Central memory CD4-positive, alpha-beta T cell (primary cell): ENCODE results near the gene USP53.
"Not testable (repeated sequence)": the region's sequence is repeated elsewhere in the genome, so short reads cannot be mapped to it uniquely, and the experiment has no call there.

Source experiments
- DNase-seq: peaks from one replicate; pipeline ENCODE4 v3.0.0; 2022

USP53 gene

DNA sequence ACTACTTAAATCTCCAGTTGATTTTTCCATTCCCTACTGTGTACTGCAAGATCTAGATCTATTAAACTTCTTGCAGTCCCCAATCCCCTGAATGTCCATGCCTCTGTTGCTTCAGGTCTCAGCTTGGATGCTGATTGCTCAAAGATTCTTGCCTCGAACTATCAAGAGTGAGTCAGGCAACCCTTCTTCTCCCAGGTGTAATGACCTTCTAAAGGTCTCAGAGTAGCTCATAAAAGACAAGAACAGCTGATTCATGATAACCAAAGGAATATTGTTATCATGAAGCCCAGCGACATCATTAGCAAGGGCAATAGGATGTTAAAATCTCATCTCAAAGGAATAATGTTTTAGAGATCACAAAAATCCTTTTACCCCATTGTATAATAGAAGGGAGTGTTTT, 116.2 kb downstream of the USP53 start:
- no peak for DNase-seq

DNA sequence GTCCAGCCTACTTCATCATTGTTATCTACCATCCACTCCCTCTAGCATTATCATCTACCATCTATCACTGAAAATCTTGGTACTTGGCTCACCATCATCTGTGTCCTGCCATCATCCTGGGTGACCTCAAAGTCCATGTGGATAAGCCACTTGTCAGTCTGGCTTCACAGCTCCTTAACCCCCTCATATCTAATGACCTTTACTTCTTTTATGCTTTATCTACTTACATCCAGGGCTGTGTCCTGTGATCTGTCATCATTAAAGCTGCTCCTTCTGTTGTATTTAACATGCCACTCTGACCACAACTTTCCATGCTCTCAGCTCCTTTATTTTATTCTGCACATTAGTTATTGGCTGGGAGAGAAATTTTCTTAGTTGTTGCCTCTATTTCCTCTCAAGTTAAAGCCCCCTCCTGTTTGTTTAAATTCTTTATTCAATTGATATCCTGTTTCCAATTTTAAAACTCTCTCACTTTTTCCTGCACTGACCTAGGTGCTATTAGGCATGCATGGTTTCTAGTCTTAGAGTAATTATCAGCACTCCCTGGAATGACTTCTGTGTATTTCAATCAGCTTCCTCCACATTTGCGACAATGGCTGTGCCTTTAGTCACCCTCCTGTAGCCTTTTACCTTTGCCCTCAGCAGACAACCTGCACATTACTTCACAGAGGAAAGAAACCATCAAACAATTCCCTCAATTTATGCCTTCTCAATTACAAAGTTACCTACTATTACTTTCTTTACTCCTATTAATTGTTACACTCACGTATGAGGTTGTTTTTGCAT, 117.5 kb downstream of the USP53 start:
- DNase-seq: no peak

DNA sequence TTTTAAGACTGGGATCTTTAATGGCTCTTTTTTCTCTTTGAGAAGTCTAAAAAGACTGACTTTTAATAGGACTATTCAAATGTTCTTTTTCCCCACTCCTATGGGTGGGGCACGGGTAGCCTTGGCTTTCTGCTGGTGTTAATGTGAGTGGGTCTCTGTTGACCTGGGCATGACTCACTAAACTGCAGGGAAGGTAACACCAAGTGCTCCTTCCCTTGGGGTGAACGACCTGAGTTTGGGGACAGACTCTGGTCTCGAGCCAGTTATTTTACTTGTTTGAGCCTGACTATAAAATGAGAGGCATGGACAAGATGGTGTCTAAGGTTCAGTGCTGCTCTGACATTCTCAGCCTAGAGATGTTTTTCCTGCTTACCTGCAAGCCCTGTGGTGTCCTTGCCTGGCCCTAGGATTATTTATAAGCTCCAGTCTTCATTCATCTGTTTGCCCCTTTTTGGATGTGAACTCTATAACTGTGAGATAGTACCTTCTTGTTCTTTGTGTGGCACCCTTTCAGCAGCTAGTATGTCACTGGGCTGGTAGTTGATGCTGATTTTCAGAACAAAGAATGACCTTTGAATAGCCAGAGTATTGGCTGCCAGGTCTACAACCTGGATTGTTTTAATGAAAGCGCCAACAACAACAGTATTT, 123.9 kb downstream of the USP53 start:
- not testable (repeated sequence) for DNase-seq

DNA sequence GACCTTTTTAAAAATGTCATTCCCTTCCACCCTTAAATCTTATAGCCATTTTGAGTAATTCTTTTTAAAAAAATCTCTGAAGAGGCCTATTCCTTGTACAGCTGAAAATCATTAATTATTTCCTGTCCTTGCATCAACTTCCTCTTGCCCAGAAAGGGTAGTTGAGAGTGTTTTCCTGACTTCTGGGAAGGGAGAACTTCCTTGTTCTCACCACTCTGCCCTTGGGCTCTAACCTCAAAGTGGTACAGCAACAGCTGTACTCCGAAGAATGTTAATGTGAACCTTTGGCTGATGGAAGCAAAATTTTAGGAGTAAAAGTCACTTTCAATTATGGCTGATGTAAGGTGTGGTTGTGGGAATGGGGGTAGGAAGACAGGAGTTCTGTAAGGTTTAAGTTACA, 124.5 kb downstream of the USP53 start:
- no peak for DNase-seq

DNA sequence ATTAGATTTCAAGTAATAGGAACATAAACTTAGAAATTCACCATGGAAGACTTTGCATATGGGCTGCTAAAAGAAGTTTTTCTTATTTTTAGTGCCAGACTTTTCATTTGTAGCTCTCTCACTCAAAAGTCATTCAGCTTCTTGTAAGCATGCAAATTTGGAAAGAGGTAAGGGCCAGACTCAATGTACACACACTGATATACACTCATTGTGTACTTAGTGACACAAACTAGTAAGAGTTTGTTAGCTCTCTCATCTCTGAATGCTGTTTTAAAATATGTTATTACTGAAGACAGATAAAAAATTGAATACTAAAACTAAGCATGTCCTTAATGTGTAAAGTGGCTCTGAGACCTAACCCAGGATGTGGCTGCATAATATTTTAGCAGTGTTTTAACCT, 127.4 kb downstream of the USP53 start:
- DNase-seq: not testable (repeated sequence)

DNA sequence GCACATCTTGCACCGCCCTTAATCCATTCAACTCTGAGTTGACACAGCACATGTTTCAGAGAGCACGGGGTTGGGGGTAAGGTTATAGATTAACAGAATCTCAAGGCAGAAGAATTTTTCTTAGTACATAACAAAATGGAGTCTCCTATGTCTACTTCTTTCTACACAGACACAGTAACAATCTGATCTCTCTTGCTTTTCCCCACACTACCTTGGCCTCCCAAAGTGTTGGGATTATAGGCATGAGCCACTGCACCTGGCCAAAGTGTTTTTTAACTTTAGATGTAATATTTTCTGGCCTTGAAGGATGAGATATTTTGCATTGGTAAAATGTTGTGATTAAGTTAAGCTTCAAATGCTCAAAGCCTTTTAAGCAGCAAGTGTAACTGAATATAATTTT, 130.8 kb downstream of the USP53 start:
- DNase-seq: not testable (repeated sequence)
